Immature natural killer cell (primary cell): ENCODE results near the gene KCTD14. TPM values are rescaled to one million over a fixed set of nuclear protein-coding genes. Genes with fewer than 3 reads are reported as not detected.

Source experiments
- DNase-seq, 3 donors: peaks; one replicate each; pipeline ENCODE4 v3.0.0; 2022; ENCODE audit warnings: mixed read lengths in 1 of 3
- H3K27ac Mint-ChIP-seq, 6 donors: one replicate each; pipeline ENCODE4 v1.8.0; 2020; ENCODE audit warnings: mixed read lengths in 6 of 6, mild to moderate bottlenecking in 5 of 6, inconsistent platforms in 4 of 6, moderate library complexity in 3 of 6
- H3K27me3 Mint-ChIP-seq, 3 donors: one replicate each; pipeline ENCODE4 v1.8.0; 2020 to 2021; ENCODE audit warnings: low read depth in 3 of 3, mild to moderate bottlenecking in 3 of 3, mixed read lengths in 3 of 3, moderate library complexity in 3 of 3, inconsistent platforms in 1 of 3
- H3K36me3 Mint-ChIP-seq, 3 donors: one replicate each; pipeline ENCODE4 v1.8.0; 2020; ENCODE audit warnings: mixed read lengths in 3 of 3, inconsistent platforms in 2 of 3, mild to moderate bottlenecking in 2 of 3
- H3K4me1 Mint-ChIP-seq, 2 donors: one replicate each; pipeline ENCODE4 v1.8.0; 2020; ENCODE audit warnings: inconsistent platforms in 2 of 2, mild to moderate bottlenecking in 2 of 2, mixed read lengths in 2 of 2, moderate library complexity in 1 of 2
- H3K4me3 Mint-ChIP-seq, 5 donors: one replicate each; pipeline ENCODE4 v1.8.0; 2020; ENCODE audit warnings: mild to moderate bottlenecking in 5 of 5, mixed read lengths in 5 of 5, inconsistent platforms in 3 of 5, moderate library complexity in 3 of 5
- H3K9me3 Mint-ChIP-seq, 6 donors: one replicate each; pipeline ENCODE4 v1.8.0; 2020; ENCODE audit warnings: mild to moderate bottlenecking in 6 of 6, mixed read lengths in 6 of 6, inconsistent platforms in 4 of 6, moderate library complexity in 3 of 6
- polyA plus RNA-seq, 3 donors: library from polyadenylated mRNA; unstranded; fragments of 300-500 nt; fragmentation: Illumina TruSeq; gene quantifications; one replicate each; pipeline ENCODE4 v1.2.3, GENCODE V29; 2021

Gene KCTD14, protein sequence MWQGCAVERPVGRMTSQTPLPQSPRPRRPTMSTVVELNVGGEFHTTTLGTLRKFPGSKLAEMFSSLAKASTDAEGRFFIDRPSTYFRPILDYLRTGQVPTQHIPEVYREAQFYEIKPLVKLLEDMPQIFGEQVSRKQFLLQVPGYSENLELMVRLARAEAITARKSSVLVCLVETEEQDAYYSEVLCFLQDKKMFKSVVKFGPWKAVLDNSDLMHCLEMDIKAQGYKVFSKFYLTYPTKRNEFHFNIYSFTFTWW
- polyA plus RNA-seq: under 1 TPM in 1 of 3 donors, not detected in 2; 0.82 TPM

DNA sequence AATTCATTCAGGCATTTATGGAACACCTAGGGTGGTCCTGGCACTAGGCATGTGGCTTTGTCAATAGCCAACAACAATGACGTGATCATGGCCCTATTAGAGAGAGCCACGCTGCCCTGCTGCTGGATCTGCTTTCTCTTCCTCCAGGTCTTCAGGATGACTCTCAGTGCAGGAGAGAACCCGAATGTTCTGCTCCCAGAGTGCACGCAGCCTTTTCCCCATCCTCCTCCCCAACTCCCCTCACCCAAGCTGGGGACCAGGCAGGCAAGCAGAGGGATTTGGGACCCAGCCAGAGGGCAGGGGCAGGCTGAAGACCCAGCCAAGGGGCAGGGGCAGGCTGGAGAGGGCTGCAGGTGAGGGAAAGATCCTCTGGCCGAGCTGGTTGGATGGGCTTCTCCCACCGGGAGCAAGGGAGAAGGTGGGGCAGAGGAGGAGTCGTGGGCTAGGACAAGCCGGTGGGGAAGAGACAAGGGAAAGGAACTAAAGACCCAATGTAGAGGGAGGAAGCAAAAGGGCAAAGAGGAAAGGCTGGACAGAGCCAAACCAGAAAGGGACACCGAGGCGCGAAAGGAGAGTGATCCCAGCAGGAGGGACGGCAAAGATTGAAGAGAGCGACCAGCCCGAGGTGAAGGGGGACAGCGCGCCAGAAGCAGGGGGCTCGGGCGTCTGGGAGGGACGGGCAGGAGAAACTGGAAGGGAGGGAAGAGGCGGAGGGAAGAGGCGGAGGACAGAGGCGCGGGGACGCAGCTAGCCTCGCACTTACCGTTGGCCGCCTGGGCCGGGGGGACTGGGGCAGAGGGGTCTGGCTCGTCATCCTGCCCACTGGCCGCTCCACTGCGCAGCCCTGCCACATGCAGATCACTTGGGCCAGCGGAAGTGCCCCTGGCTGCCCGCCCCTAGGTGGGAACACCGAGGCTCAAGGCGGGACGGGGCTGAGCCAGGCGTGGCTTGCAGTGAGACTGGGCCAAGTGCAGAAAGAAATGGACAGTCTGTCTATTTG, at the start of gene KCTD14:
Gene KCTD14, minus strand, starts transcription at position 880 of the 1,000 bp plus-strand sequence. Its CDS starts 27 bp downstream, at position 853.
- DNase-seq: no peak
- Mint-ChIP-seq H3K36me3 (no peaks in the 10 kb centered on the region), H3K4me1 (peaks cover 0 to 1% of the 10 kb centered on the region in 2 donors), H3K4me3 (peak within 1 kb of the TSS in 1 of 5 donors; percentile 48), H3K9me3 (no peaks in the 10 kb centered on the region), H3K27ac (no peak within 1 kb of the TSS), H3K27me3 (peaks cover 2 to 9% (median 4%) of the 10 kb centered on the region in 3 donors)

DNA sequence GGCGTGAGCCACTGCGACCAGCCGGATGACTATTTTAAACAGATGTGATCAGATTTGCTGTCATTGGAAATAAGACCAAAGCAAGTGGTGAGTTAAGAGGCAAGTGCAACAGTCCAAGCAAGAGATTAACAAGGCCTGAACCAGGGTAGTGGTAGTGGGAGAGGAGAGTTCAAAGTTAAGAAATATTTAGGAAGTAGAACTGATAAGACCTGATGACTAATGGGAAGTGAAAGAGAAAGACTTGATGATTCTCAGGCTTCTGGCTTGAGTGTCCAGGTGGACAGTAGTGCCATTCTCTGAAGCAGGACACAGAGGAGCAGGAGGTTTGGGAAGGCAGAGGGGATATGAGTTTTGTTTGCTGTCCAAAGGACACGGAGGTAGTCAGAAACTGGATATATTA, 49.4 kb upstream of the KCTD14 start:
- H3K4me3 Mint-ChIP-seq: no peak overlapping the region
- no peak overlapping the region for H3K27ac Mint-ChIP-seq
- peaks cover 28 to 54% of the 10 kb centered on the region in 2 donors for H3K4me1 Mint-ChIP-seq
- H3K9me3 Mint-ChIP-seq: no peaks in the 10 kb centered on the region
- H3K27me3 Mint-ChIP-seq: no peaks in the 10 kb centered on the region
- DNase-seq: no peak
- peaks cover 8 to 34% (median 13%) of the 10 kb centered on the region in 3 donors for H3K36me3 Mint-ChIP-seq

DNA sequence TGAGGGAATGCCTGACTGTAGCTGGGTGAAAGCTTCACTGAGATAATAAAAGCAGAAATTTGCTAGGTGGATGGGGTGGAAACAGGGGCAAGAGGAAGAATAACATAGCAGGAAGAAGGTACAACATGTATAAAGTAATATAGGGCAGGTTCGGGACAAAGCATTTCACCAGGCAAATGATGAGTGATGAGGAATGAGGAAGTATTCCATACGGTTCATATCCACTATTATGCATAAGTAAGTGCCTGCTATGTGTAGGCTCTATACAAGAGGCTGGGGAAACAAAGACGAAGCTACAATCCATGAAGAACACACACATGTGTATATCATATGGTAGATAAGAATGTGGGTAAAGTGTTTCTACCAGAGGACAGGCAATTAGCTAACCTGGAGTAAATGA, 48.6 kb upstream of the KCTD14 start:
- no peak for DNase-seq
- Mint-ChIP-seq H3K4me3 (no peak overlapping the region), H3K4me1 (peaks cover 25 to 47% of the 10 kb centered on the region in 2 donors), H3K27ac (peak overlapping the region in 1 of 6 donors; percentile 23), H3K9me3 (no peaks in the 10 kb centered on the region), H3K27me3 (no peaks in the 10 kb centered on the region), H3K36me3 (peaks cover 11 to 37% (median 15%) of the 10 kb centered on the region in 3 donors)

DNA sequence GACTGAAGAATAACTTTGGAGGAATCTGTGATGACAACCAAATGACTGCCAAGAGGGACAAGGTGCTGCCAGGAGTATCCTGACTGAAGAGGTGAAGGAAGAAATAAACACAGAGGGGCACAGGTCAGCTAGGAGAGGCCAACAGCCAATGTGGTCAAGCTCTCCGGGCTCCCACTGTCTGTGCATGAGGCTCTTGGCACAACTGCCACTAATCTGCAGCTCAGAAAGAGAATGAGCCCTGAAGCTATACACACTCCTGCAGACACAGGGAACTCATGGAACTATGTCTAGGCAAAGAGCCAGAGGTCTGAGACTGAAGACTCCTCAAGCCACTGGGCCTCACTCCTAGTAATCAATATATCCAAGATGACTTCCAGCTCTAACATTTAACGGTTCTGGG, 47.5 kb upstream of the KCTD14 start:
- Mint-ChIP-seq H3K27me3 (no peaks in the 10 kb centered on the region), H3K9me3 (no peaks in the 10 kb centered on the region), H3K4me3 (no peak overlapping the region), H3K36me3 (peaks cover 11 to 37% (median 15%) of the 10 kb centered on the region in 3 donors), H3K4me1 (peaks cover 14 to 36% of the 10 kb centered on the region in 2 donors), H3K27ac (no peak overlapping the region)
- DNase-seq: no peak

DNA sequence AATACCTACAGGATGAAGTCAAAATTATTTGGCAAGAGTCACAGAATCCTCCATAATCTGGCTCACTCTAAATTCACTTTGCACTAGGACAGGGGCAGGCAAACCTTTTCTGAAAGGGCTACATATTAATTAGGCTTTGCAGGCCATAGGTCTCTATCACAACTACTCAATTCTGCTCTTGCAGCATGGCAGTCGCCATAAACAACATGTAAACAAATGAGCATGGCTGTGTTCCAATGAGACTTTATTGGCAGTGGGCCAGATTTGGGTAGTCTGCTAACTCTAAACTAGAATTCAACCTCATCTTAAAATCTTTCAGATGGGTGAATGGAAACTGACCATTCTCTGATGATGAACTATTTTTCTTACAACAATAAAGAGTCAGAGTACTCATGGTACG, 46.4 kb upstream of the KCTD14 start:
- Mint-ChIP-seq H3K27ac (no peak overlapping the region), H3K4me1 (peaks cover 5 to 25% of the 10 kb centered on the region in 2 donors), H3K4me3 (no peak overlapping the region), H3K36me3 (peaks cover 12 to 33% (median 15%) of the 10 kb centered on the region in 3 donors), H3K9me3 (no peaks in the 10 kb centered on the region), H3K27me3 (no peaks in the 10 kb centered on the region)
- no peak for DNase-seq

DNA sequence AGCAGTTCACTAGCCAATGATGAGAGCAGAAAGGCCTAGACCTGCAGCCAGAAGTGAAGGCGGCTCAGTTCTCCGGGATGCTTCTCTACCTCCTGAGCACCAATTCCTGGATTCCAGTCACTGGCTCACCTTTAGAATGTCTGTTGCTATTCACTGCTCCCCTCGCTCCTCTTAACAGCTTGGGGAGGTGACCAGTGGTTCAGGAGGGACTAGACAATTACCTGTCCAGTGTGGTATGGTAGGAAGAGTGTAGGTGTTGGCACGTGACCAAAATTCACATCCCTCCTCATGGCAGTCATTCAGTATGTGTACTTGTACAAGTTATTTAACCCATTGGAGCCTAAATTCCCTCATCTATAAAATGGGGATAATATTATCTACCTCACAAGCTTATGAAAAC, 44.6 kb upstream of the KCTD14 start:
- H3K27ac Mint-ChIP-seq: no peak overlapping the region
- peaks cover 14 to 31% (median 15%) of the 10 kb centered on the region in 3 donors for H3K36me3 Mint-ChIP-seq

DNA sequence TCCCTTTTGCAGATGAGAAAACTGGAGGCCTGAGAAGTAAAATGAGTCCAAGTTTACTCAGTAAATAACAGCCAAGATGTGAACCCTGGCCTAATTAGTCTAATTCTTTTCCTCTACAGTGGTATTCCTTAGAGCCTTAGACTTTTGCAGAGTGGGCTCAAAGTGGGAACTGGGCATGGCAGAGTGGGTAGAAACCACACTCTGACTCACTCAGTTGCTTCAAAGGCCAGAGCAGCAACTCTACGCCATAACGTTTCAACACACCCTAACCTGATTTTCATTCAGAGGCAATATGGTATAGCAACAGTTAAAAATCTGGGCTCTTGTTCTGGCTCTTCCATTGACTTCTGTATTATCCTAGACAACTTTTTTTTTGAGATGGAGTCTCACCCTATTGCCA, 43.4 kb upstream of the KCTD14 start:
- Mint-ChIP-seq H3K4me3 (no peak overlapping the region), H3K9me3 (no peaks in the 10 kb centered on the region), H3K27me3 (no peaks in the 10 kb centered on the region), H3K4me1 (peaks cover 2 to 3% of the 10 kb centered on the region in 2 donors), H3K27ac (no peak overlapping the region), H3K36me3 (peaks cover 12 to 22% (median 14%) of the 10 kb centered on the region in 3 donors)
- DNase-seq: no peak

More for the DNA sequence above, 44.6 kb upstream of the KCTD14 start:
- Mint-ChIP-seq H3K27me3 (no peaks in the 10 kb centered on the region), H3K4me3 (no peak overlapping the region), H3K4me1 (peaks cover 5 to 12% of the 10 kb centered on the region in 2 donors), H3K9me3 (no peaks in the 10 kb centered on the region)
- DNase-seq: no peak

DNA sequence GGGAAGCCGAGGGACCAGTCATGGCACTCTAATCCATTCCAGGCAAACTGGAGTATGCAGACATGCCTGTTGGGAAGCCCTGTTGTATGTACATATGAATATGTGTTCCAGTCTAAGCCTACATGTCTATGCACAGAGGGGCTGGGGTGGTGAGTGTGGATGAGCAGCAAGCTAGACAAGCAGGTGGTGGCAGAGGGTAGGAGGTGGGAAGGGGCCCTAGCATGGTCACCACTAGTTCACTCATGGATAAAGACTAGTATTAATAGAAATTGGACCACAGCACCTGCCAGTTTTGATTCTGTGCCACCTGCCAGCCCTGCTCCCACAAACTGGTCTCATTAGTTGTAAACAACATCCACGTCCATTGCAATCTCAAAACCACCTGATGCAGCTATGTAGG, 42.1 kb upstream of the KCTD14 start:
- no peak overlapping the region for H3K4me3 Mint-ChIP-seq
- H3K9me3 Mint-ChIP-seq: no peaks in the 10 kb centered on the region
- H3K4me1 Mint-ChIP-seq: peaks cover 0 to 3% of the 10 kb centered on the region in 2 donors
- DNase-seq: no peak
- H3K27ac Mint-ChIP-seq: no peak overlapping the region
- H3K27me3 Mint-ChIP-seq: no peaks in the 10 kb centered on the region
- H3K36me3 Mint-ChIP-seq: peaks cover 10 to 17% (median 14%) of the 10 kb centered on the region in 3 donors

DNA sequence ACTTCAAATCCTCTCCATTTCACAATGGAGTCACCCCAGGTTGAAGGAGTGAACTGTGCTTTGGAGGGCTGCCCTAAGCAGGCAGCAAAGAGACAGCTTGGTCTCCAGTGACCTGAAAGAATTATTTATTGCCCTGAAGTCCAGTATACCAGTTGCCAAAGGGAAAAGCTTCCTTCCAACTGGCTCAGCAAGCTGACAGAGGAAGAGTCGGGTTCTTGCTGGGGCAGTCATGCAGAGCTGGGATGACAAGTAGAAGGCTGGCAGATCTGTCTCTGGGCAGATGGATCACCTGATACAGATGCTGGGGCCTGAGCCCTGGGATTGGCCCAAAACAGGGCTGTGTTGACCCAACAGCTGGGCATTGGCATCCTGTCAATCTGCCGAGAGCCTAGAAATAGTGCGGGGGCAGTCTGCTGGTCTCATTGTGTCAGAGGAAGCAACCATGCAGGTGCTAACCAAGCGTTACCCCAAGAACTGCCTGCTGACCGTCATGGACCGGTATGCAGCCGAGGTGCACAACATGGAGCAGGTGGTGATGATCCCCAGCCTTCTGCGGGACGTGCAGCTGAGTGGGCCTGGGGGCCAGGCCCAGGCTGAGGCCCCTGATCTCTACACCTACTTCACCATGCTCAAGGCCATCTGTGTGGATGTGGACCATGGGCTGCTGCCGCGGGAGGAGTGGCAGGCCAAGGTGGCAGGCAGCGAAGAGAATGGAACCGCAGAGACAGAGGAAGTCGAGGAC, 40.5 kb upstream of the KCTD14 start, which contains the start of gene THRSP:
Gene THRSP, plus strand, starts transcription at position 422 of the 742 bp plus-strand sequence. Its CDS starts 21 bp downstream, at position 443.
- Mint-ChIP-seq H3K4me3 (no peak within 1 kb of the TSS), H3K27ac (no peak within 1 kb of the TSS), H3K9me3 (no peaks in the 10 kb centered on the region)

DNA sequence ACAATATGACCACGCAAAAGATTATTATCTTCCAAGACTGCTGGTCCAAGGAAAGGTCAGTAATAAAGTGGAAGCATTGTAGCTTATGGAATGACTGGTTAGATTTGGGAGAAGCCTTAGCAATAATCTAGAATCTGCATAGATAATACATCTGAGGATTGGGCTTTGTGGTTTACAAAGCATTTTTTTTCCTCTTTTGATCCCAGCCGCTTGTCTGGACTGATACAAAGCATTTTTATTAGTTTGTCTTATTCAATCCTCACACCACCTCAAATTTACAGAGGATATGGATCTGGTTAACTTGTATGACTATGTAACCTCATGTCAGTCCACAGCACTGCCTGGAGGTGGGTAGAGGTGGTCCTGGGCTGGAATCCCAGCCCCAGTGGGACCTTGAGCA, 39.6 kb upstream of the KCTD14 start:
- Mint-ChIP-seq H3K27me3 (no peaks in the 10 kb centered on the region), H3K4me3 (no peak overlapping the region), H3K9me3 (no peaks in the 10 kb centered on the region), H3K36me3 (peaks cover 5 to 8% (median 5%) of the 10 kb centered on the region in 3 donors), H3K4me1 (peaks cover 0 to 3% of the 10 kb centered on the region in 2 donors), H3K27ac (no peak overlapping the region)
- no peak for DNase-seq

More for the DNA sequence above, 40.5 kb upstream of the KCTD14 start, which contains the start of gene THRSP:
- no peak for DNase-seq
- Mint-ChIP-seq H3K36me3 (peaks cover 5 to 14% (median 6%) of the 10 kb centered on the region in 3 donors), H3K27me3 (no peaks in the 10 kb centered on the region), H3K4me1 (peaks cover 0 to 3% of the 10 kb centered on the region in 2 donors)

DNA sequence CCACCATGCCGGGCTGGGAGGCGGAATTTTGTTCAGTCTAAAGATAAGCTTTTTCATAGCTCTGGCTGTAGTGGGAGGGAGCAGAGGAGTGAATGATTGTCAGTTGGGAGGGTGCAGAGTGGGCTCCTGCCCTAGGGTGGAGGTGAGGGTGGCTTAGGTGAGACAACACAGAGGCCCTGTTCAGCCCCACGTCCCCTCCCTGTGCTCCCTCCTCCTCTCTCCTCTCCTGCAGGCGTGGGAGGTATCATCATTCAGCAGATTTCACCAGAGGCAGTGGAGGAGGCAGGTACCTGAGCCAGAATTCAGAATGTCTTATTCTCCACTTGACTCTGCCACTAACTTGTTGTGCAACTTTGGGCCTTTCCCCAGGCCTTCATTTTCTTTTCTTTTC, 38.8 kb upstream of the KCTD14 start:
- no peak for DNase-seq
- Mint-ChIP-seq H3K27ac (peak overlapping the region in 1 of 6 donors; percentile 67), H3K4me1 (no peaks in the 10 kb centered on the region), H3K9me3 (no peaks in the 10 kb centered on the region), H3K27me3 (no peaks in the 10 kb centered on the region), H3K36me3 (peaks cover 0 to 3% (median 0%) of the 10 kb centered on the region in 3 donors), H3K4me3 (no peak overlapping the region)

DNA sequence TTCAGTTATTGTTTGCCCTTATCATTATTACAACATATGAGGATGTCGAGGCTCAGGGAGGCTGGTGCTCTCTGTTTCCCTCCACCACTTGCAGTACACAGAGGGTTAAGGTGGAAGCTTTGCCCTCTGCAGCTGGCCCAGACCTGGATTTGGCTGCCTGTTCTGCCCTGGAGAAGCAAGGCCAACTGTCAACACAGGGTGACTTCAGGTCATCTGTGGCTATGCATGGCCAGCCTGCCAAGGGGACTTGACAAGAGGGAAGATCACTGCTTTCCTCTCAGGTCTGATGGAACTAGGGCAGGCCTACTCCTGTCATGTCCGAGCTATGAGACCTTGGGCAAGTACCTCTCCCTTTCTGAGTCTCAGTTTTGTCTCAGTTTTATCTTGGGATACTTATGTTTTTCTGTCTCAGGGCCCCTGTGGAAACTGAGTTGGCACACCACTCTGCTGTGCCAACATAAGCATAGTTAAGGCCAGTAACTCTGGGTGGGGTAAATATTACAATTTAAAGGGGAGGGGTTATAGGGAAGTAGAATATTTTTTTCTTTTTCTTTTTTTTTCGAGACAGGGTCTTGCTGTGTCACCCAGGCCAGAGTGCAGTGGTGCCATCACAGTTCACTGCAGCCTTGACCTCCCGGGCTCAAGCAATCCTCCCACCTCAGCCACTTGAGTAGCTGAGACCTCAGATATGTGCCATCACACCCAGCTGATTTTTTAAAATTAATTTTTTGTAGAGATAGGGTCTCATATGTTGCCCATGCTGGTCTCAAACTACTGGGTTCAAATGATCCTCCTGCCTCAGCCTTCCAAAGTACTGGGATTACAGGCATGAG, 38.2 kb upstream of the KCTD14 start:
- DNase-seq: no peak
- Mint-ChIP-seq H3K4me1 (no peaks in the 10 kb centered on the region), H3K9me3 (no peaks in the 10 kb centered on the region), H3K27me3 (no peaks in the 10 kb centered on the region), H3K36me3 (peaks cover 0 to 3% (median 0%) of the 10 kb centered on the region in 3 donors), H3K4me3 (no peak overlapping the region), H3K27ac (peak overlapping the region in 1 of 6 donors; percentile 67)
